BLaER1 treated with 17β-estradiol and CSF1 and Interleukin-3, amounts not matched to agents 10 nM and 100 nM (cell line): Measurements from ENCODE around the gene ADAM10.

Experiments
- H3K27ac ChIP-seq, 11 experiments: shearing (Covaris generic); formaldehyde crosslinking; 2 replicates each; pipeline ENCODE4 v1.8.1; 2022
- H3K27me3 ChIP-seq, 11 experiments: shearing (Covaris generic); formaldehyde crosslinking; 2 replicates each; pipeline ENCODE4 v1.8.1; 2022
- H3K36me3 ChIP-seq, 11 experiments: shearing (Covaris generic); formaldehyde crosslinking; 2 replicates each; pipeline ENCODE4 v1.8.1; 2022
- H3K4me1 ChIP-seq, 10 experiments: shearing (Covaris generic); formaldehyde crosslinking; 2 replicates each; pipeline ENCODE4 v1.8.1; 2022
- H3K4me2 ChIP-seq, 11 experiments: shearing (Covaris generic); formaldehyde crosslinking; 2 replicates each; pipeline ENCODE4 v1.8.1; 2022
- H3K4me3 ChIP-seq, 10 experiments: shearing (Covaris generic); formaldehyde crosslinking; 2 replicates each; pipeline ENCODE4 v1.8.1; 2022
- H3K9ac ChIP-seq, 11 experiments: shearing (Covaris generic); formaldehyde crosslinking; 2 replicates each; pipeline ENCODE4 v1.8.1; 2022
- H3K9me3 ChIP-seq, 11 experiments: shearing (Covaris generic); formaldehyde crosslinking; replicated peaks in 1 of 11; 2 replicates each; pipeline ENCODE4 v1.8.1; 2022
- H4K20me1 ChIP-seq, 11 experiments: shearing (Covaris generic); formaldehyde crosslinking; 2 replicates each; pipeline ENCODE4 v1.8.1; 2022
- Cebpa-rat ChIP-seq, 11 experiments: shearing (Covaris generic); IDR thresholded peaks; 2 replicates each; pipeline ENCODE4 v1.8.1; 2022

Gene ADAM10

DNA sequence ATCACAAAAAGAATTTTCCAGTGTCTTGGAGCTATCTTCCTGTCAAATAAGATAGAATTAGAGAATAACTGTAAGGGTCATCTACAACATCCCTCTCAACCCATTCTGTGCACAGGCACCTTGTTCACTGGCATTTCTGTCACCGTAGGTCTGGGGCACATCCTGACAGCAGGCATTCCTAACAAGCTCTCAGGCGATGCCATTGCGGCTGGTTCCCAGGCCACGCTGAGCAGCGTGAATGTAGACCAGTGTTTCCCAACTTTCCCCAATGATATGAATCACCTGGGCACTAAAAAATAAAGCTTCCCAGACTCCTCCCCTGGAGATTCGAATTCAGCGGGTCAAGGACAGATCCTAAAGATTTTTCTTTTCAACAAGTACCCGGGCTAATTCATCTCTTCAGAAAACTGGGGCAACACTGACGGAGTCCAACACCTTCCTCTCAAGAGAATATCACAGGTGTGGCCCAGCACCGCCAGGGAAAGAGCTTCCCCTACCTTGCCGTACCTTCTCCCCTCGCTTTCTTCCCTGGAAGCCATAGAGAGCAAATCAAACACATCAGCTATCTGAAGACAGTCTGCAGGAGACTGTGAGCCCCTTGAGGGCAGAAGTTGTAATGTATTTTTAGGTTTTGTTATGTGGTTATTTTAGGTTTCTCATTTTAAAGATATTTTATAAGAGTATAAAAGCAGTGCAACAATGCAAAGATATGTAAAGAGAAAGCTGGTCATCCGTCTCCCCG is 174.3 kb downstream of the ADAM10 start:
- TF ChIP-seq Cebpa-rat (IDR thresholded peaks at IDR 0.05), result no peak
- no peak overlapping the region for H3K9ac ChIP-seq

GRCh38 chr15:58574631-58575030 is 174.9 kb downstream of the ADAM10 start:
- H3K27me3 ChIP-seq, result no peaks in the 10 kb centered on the region
- H3K4me2 ChIP-seq, result peak overlapping the region in 4 of 11 experiments; percentile 4 to 24 (median 22); a peak in 3 of 22 replicates
- no peak for TF ChIP-seq Cebpa-rat (IDR thresholded peaks at IDR 0.05)
- no peak overlapping the region for H3K9ac ChIP-seq
- peaks cover 0 to 14% (median 5%) of the 10 kb centered on the region in 10 experiments; a peak in 9 of 20 replicates for H3K4me1 ChIP-seq
- H3K9me3 ChIP-seq, result peaks cover 1 to 62% (median 40%) of the 10 kb centered on the region in 11 experiments; a peak in 20 of 22 replicates
- no peak overlapping the region for H3K4me3 ChIP-seq
- H3K27ac ChIP-seq, result no peak overlapping the region
- H3K36me3 ChIP-seq, result no peaks in the 10 kb centered on the region
- no peaks in the 10 kb centered on the region for H4K20me1 ChIP-seq

More for the DNA sequence above, 174.3 kb downstream of the ADAM10 start:
- Histone ChIP-seq H3K4me1 (peaks cover 0 to 14% (median 7%) of the 10 kb centered on the region in 10 experiments; a peak in 9 of 20 replicates), H3K4me3 (no peak overlapping the region), H3K27ac (no peak overlapping the region), H3K9me3 (peaks cover 0 to 63% (median 37%) of the 10 kb centered on the region in 11 experiments; a peak in 18 of 22 replicates), H3K4me2 (peak overlapping the region in 4 of 11 experiments; percentile 4 to 24 (median 22); a peak in 3 of 22 replicates), H3K27me3 (no peaks in the 10 kb centered on the region), H3K36me3 (no peaks in the 10 kb centered on the region), H4K20me1 (no peaks in the 10 kb centered on the region)

DNA sequence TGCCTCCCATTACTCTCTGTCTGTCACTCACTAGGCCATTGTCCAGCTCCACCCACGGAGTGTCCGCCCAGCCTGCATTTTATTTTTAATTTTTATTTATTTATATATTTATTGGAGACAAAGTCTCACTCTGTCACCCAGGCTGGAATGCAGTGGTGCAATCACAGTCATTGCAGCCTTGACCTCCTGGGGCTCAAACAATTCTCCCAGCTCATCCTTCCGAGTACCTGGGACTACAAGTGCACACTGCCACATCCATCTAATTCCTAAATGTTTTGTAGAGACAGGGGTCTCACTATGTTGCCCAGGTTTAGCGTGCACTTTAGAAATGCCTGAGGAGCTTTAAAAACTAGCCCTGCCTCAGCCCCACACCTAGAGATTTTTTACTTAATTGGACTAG is 176.2 kb downstream of the ADAM10 start:
- Histone ChIP-seq H3K36me3 (no peaks in the 10 kb centered on the region), H3K4me3 (no peak overlapping the region), H3K4me1 (peaks cover under 1 to 18% (median 8%) of the 10 kb centered on the region in 10 experiments; a peak in 19 of 20 replicates), H3K27me3 (no peaks in the 10 kb centered on the region), H3K9me3 (peaks cover 4 to 56% (median 39%) of the 10 kb centered on the region in 11 experiments; a peak in 20 of 22 replicates), H3K4me2 (no peak overlapping the region), H4K20me1 (no peaks in the 10 kb centered on the region), H3K27ac (no peak overlapping the region), H3K9ac (no peak overlapping the region)
- TF ChIP-seq Cebpa-rat (IDR thresholded peaks at IDR 0.05), result no peak

DNA sequence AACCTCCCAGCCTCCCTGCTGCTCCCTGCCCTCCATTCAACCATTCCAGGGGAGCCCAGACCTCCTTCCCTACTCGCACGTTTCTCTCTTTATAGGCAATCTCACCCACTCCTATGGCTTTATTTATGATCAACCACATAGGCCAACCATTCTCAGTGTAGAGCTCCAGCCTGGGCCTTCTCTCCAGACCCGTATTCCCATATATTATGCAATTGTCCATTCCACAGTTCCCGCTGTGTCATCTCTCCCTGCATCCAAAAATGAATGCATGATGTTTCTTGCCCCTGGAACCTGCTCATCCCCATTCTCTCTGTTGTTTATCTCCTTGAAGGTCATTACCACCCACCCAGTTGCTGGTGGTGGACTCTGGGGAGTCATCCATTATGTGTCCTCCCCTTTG is 177.0 kb downstream of the ADAM10 start:
- no peak overlapping the region for H3K4me3 ChIP-seq
- peaks cover 4 to 23% (median 14%) of the 10 kb centered on the region in 10 experiments; a peak in 19 of 20 replicates for H3K4me1 ChIP-seq
- peaks cover 4 to 49% (median 31%) of the 10 kb centered on the region in 11 experiments; a peak in 20 of 22 replicates for H3K9me3 ChIP-seq
- no peak overlapping the region for H3K4me2 ChIP-seq
- H3K27ac ChIP-seq, result no peak overlapping the region
- no peak overlapping the region for H3K9ac ChIP-seq
- TF ChIP-seq Cebpa-rat (IDR thresholded peaks at IDR 0.05), result no peak
- H3K27me3 ChIP-seq, result no peaks in the 10 kb centered on the region
- no peaks in the 10 kb centered on the region for H3K36me3 ChIP-seq
- H4K20me1 ChIP-seq, result no peaks in the 10 kb centered on the region

- Histone ChIP-seq H3K9me3 (peaks cover 0 to 39% (median 22%) of the 10 kb centered on the region in 11 experiments; a peak in 19 of 22 replicates), H3K4me1 (peaks cover 4 to 23% (median 16%) of the 10 kb centered on the region in 10 experiments; a peak in 19 of 20 replicates), H3K4me2 (no peak overlapping the region), H3K27ac (no peak overlapping the region), H3K27me3 (no peaks in the 10 kb centered on the region), H3K4me3 (no peak overlapping the region), H4K20me1 (no peaks in the 10 kb centered on the region), H3K9ac (no peak overlapping the region), H3K36me3 (no peaks in the 10 kb centered on the region)
- TF ChIP-seq Cebpa-rat (IDR thresholded peaks at IDR 0.05), result no peak
Observed at GRCh38 chr15:58571491-58571890, 178.0 kb downstream of the ADAM10 start.

- H3K36me3 ChIP-seq, result peaks cover 0 to 8% (median 0%) of the 10 kb centered on the region in 11 experiments; a peak in 1 of 22 replicates
- H4K20me1 ChIP-seq, result no peaks in the 10 kb centered on the region
- peaks cover 0 to 36% (median 20%) of the 10 kb centered on the region in 11 experiments; a peak in 19 of 22 replicates for H3K9me3 ChIP-seq
- H3K4me3 ChIP-seq, result no peak overlapping the region
- H3K4me1 ChIP-seq, result peaks cover 4 to 16% (median 12%) of the 10 kb centered on the region in 10 experiments; a peak in 19 of 20 replicates
- H3K27me3 ChIP-seq, result no peaks in the 10 kb centered on the region
- no peak overlapping the region for H3K9ac ChIP-seq
- TF ChIP-seq Cebpa-rat (IDR thresholded peaks at IDR 0.05), result no peak
- H3K4me2 ChIP-seq, result no peak overlapping the region
- H3K27ac ChIP-seq, result no peak overlapping the region
Observed at GRCh38 chr15:58569455-58569854, 180.1 kb downstream of the ADAM10 start.

DNA sequence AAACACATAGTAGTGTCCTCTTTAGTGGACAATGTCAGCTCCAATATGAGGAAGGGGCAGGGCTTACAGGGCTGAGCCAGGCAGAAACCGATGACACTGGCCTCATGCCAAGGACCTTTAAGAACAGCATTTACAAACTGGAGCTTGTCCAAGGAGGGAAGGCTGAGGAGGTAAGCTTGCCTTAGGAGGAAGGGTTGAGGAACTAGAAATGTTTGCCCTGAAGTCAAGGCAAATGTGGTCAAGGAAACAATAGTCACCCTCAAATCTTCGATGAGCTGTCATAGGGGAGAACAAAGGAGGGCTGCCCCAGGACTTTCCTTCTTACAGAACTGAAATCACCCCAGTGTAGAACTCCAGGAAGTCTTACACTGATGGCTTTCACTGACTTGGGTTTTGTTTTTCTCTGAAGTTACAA is 181.3 kb downstream of the ADAM10 start:
- no peak overlapping the region for H3K4me3 ChIP-seq
- peak overlapping the region in 5 of 11 experiments; percentile 3 to 25 (median 14); a peak in 5 of 22 replicates for H3K9ac ChIP-seq
- peaks cover 0 to 49% (median 32%) of the 10 kb centered on the region in 11 experiments; a peak in 20 of 22 replicates for H3K9me3 ChIP-seq
- H3K4me1 ChIP-seq, result peaks cover 4 to 16% (median 10%) of the 10 kb centered on the region in 10 experiments; a peak in 19 of 20 replicates
- no peaks in the 10 kb centered on the region for H3K27me3 ChIP-seq
- H3K4me2 ChIP-seq, result peak overlapping the region; percentile 10 to 67 (median 33); a peak in 20 of 22 replicates
- peak overlapping the region in 10 of 11 experiments; percentile 16 to 67 (median 40); a peak in 15 of 22 replicates for H3K27ac ChIP-seq
- no peak for TF ChIP-seq Cebpa-rat (IDR thresholded peaks at IDR 0.05)
- no peaks in the 10 kb centered on the region for H4K20me1 ChIP-seq
- peaks cover 0 to 11% (median 5%) of the 10 kb centered on the region in 11 experiments; a peak in 4 of 22 replicates for H3K36me3 ChIP-seq

DNA sequence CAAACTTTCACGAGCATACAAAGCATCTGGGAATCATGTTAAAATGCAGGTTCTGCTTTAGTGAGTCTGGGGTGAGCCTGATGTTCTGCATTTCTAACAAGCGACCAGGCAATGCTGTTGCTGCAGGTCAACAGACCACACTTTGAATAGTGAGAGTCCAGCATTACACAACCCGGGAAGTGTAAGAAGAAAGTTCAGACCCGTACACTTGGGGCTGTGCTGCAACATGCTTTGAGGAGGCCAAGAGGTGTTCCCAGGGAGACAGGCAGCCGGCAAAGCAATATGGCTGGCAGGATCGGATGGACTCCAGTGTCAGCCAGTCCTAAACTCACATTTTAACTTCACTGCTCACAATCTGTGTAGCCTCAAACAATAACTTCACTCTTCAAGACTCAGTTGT is 183.5 kb downstream of the ADAM10 start:
- Histone ChIP-seq H3K4me3 (no peak overlapping the region), H3K27me3 (no peaks in the 10 kb centered on the region), H3K4me1 (peaks cover 11 to 28% (median 16%) of the 10 kb centered on the region in 10 experiments), H3K4me2 (no peak overlapping the region), H3K9me3 (peaks cover 0 to 52% (median 35%) of the 10 kb centered on the region in 11 experiments; a peak in 20 of 22 replicates), H3K9ac (no peak overlapping the region), H4K20me1 (no peaks in the 10 kb centered on the region), H3K36me3 (peaks cover 0 to 11% (median 5%) of the 10 kb centered on the region in 11 experiments; a peak in 4 of 22 replicates), H3K27ac (no peak overlapping the region)
- no peak for TF ChIP-seq Cebpa-rat (IDR thresholded peaks at IDR 0.05)

- no peak for TF ChIP-seq Cebpa-rat (IDR thresholded peaks at IDR 0.05)
- Histone ChIP-seq H3K4me2 (no peak overlapping the region), H3K9me3 (peaks cover 0 to 51% (median 35%) of the 10 kb centered on the region in 11 experiments; a peak in 20 of 22 replicates), H3K36me3 (peaks cover 0 to 11% (median 5%) of the 10 kb centered on the region in 11 experiments; a peak in 4 of 22 replicates), H4K20me1 (no peaks in the 10 kb centered on the region), H3K4me1 (peaks cover 11 to 28% (median 16%) of the 10 kb centered on the region in 10 experiments), H3K4me3 (no peak overlapping the region), H3K9ac (no peak overlapping the region), H3K27ac (no peak overlapping the region), H3K27me3 (no peaks in the 10 kb centered on the region)
Observed at GRCh38 chr15:58565619-58566018, 183.9 kb downstream of the ADAM10 start.
